ENCODE results near the gene FAM3C. TPM values are rescaled to one million over a fixed set of nuclear protein-coding genes. Genes with fewer than 3 reads are reported as not detected.
A peak's percentile ranks its signal among the peaks of the same experiment; 100 is the strongest.

FAM3C gene
- total RNA-seq, 1 experiment from 2014 or later: 322 TPM

- intact Hi-C loops (cut with micrococcal nuclease): loop anchor here (1.0 kb wide), 1 partner anchor 176 kb away; no protein-coding TSS in a partner anchor
- RAD21 ChIA-PET (ENCODE audit: low non-redundant PET in 1 of 2, low total read pairs in 2 of 2, uncharacterized antibody in 2 of 2, unreplicated experiment in 2 of 2): no interaction called here
- ATAC-seq: no peak
Observed at GRCh38 chr7:121303422-121304101, 92.5 kb downstream of the FAM3C start.

More at GRCh38 chr7:121303422-121304101, 92.5 kb downstream of the FAM3C start:
- Histone ChIP-seq H3K4me3 (replicated peaks in 1 of 2; ENCODE audit: low read depth in 1 of 2, low read length in 2 of 2) (no peak overlapping the region), H3K9ac (ENCODE audit: low read length) (peak overlapping the region; percentile 67), H4K20me1 (ENCODE audit: insufficient read depth) (no peaks in the 10 kb centered on the region), H3K4me1 (ENCODE audit: control insufficient read depth in 1 of 2, insufficient read depth in 2 of 2, low read length in 2 of 2) (peaks cover 61 to 90% of the 10 kb centered on the region in 2 experiments), H2AFZ (ENCODE audit: low read depth, low read length, poor library complexity, severe bottlenecking) (no peak overlapping the region), H3K79me2 (ENCODE audit: insufficient read depth, low read length) (no peaks in the 10 kb centered on the region), H3K27me3 (ENCODE audit: insufficient read depth, low read length) (no peaks in the 10 kb centered on the region), H3K9me3 (ENCODE audit: control insufficient read depth in 1 of 2, insufficient read depth in 1 of 2, low read depth in 1 of 2, low read length in 2 of 2) (no peaks in the 10 kb centered on the region), H3K4me2 (ENCODE audit: low read length) (peak overlapping the region; percentile 56), H3K36me3 (ENCODE audit: control insufficient read depth in 1 of 2, insufficient read depth in 2 of 2, low read length in 2 of 2) (no peaks in the 10 kb centered on the region), H3K9me2 (ENCODE audit: insufficient read depth) (no peaks in the 10 kb centered on the region), H3K27ac (ENCODE audit: low read depth, low read length) (peak overlapping the region; percentile 96)
- ChIA-PET CTCF (interaction anchor here (1.0 kb wide), 1 partner anchor 175 kb away, joined by 4 read pairs; no protein-coding TSS in a partner anchor), POLR2A (no interaction called here)
- TF ChIP-seq, protein P1, sequence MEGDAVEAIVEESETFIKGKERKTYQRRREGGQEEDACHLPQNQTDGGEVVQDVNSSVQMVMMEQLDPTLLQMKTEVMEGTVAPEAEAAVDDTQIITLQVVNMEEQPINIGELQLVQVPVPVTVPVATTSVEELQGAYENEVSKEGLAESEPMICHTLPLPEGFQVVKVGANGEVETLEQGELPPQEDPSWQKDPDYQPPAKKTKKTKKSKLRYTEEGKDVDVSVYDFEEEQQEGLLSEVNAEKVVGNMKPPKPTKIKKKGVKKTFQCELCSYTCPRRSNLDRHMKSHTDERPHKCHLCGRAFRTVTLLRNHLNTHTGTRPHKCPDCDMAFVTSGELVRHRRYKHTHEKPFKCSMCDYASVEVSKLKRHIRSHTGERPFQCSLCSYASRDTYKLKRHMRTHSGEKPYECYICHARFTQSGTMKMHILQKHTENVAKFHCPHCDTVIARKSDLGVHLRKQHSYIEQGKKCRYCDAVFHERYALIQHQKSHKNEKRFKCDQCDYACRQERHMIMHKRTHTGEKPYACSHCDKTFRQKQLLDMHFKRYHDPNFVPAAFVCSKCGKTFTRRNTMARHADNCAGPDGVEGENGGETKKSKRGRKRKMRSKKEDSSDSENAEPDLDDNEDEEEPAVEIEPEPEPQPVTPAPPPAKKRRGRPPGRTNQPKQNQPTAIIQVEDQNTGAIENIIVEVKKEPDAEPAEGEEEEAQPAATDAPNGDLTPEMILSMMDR (IDR thresholded peaks at IDR 0.05 in 2 of 3, conservative IDR thresholded peaks at IDR 0.05 in 1 of 3; ENCODE audit: borderline replicate concordance in 1 of 3, insufficient read depth in 1 of 3, low read depth in 2 of 3, low read length in 2 of 3): peak; percentile 23 to 51 (median 32); a peak in 5 of 6 replicates
- peak; percentile 59 for TF ChIP-seq RAD21 (IDR thresholded peaks at IDR 0.05; ENCODE audit: low read depth)
- no peak for TF ChIP-seq POLR2A (IDR thresholded peaks at IDR 0.05; ENCODE audit: borderline replicate concordance, extremely low read depth, insufficient read depth, insufficient read length)
- no peak for TF ChIP-seq ELF1 (IDR thresholded peaks at IDR 0.05; ENCODE audit: borderline replicate concordance, low read depth)
- no peak for DNase-seq (ENCODE audit: low read depth, low spot score)
- BruUV-seq (replicated peaks): no TSS peak
